A549 (cell line): ENCODE measurements around the gene MRPL51.

ENCODE experiments used
- BHLHE40 ChIP-seq: IDR thresholded peaks from 2 replicates; pipeline ENCODE4 v1.6.1; 2012; ENCODE audit warnings: low read depth, low read length, inconsistent platforms
- CEBPB ChIP-seq, 2 experiments: fragments of >200 bp in 1 of 2; sonication (Bioruptor Twin) in 1 of 2; formaldehyde crosslinking in 1 of 2; IDR thresholded peaks; 2 replicates each; pipeline ENCODE4 v1.6.1; 2012 to 2016
- EHF ChIP-seq: fragments of 250-450 bp; sonication (Bioruptor Pico); IDR thresholded peaks from 2 replicates; pipeline ENCODE4 v1.5.0; 2020; ENCODE audit warnings: mild to moderate bottlenecking
- EP300 ChIP-seq, 2 experiments: fragments of >200 bp; sonication (Bioruptor Twin); formaldehyde crosslinking; IDR thresholded peaks; 2 replicates in 1 of 2; 3 replicates in 1 of 2; pipeline ENCODE4 v1.6.1; 2016 to 2017
- ESRRA ChIP-seq: fragments of 150-350 bp; IDR thresholded peaks from 2 replicates; pipeline ENCODE4 v1.6.1; 2014; ENCODE audit warnings: mild to moderate bottlenecking, low read length, borderline replicate concordance
- NR3C1 ChIP-seq: fragments of >200 bp; sonication (Bioruptor Twin); formaldehyde crosslinking; IDR thresholded peaks from 3 replicates; pipeline ENCODE4 v1.6.1; 2017
- POLR2A ChIP-seq: IDR thresholded peaks from 2 replicates; pipeline ENCODE4 v1.6.1; 2012; ENCODE audit warnings: mild to moderate bottlenecking, low read length
- RAD21 ChIP-seq, 2 experiments: fragments of >200 bp in 1 of 2; sonication (Bioruptor Twin) in 1 of 2; formaldehyde crosslinking in 1 of 2; IDR thresholded peaks in 1 of 2; conservative IDR thresholded peaks in 1 of 2; 2 replicates in 1 of 2; 3 replicates in 1 of 2; pipeline ENCODE4 v1.6.1; 2012 to 2018; ENCODE audit warnings: inconsistent platforms in 1 of 2
- SMC3 ChIP-seq: fragments of >200 bp; sonication (Bioruptor Twin); formaldehyde crosslinking; IDR thresholded peaks from 3 replicates; pipeline ENCODE4 v1.6.1; 2018; ENCODE audit warnings: inconsistent platforms
- TF ChIP-seq, protein P1 (sequence below): fragments of >200 bp; sonication (Bioruptor Twin); formaldehyde crosslinking; IDR thresholded peaks from 3 replicates; pipeline ENCODE4 v1.5.1; 2016
- TF ChIP-seq, protein P2 (sequence below): IDR thresholded peaks from 2 replicates; pipeline ENCODE4 v1.6.1; 2012
- TF ChIP-seq, protein P3 (sequence below): fragments of 150-350 bp; IDR thresholded peaks from 2 replicates; pipeline ENCODE4 v1.6.1; 2014; ENCODE audit warnings: low read depth, mild to moderate bottlenecking, low read length
- TF ChIP-seq, protein P4 (sequence below): IDR thresholded peaks from 2 replicates; pipeline ENCODE4 v1.6.1; 2012

- TF ChIP-seq CEBPB (IDR thresholded peaks at IDR 0.05) (no peak), EHF (no peak), NR3C1 (no peak), POLR2A (no peak), BHLHE40 (no peak), SMC3 (no peak), RAD21 (conservative IDR thresholded peaks at IDR 0.05 in 1 of 2, IDR thresholded peaks at IDR 0.05 in 1 of 2) (no peak), EP300 (IDR thresholded peaks at IDR 0.05) (no peak), ESRRA (no peak)
- TF ChIP-seq, protein P1, sequence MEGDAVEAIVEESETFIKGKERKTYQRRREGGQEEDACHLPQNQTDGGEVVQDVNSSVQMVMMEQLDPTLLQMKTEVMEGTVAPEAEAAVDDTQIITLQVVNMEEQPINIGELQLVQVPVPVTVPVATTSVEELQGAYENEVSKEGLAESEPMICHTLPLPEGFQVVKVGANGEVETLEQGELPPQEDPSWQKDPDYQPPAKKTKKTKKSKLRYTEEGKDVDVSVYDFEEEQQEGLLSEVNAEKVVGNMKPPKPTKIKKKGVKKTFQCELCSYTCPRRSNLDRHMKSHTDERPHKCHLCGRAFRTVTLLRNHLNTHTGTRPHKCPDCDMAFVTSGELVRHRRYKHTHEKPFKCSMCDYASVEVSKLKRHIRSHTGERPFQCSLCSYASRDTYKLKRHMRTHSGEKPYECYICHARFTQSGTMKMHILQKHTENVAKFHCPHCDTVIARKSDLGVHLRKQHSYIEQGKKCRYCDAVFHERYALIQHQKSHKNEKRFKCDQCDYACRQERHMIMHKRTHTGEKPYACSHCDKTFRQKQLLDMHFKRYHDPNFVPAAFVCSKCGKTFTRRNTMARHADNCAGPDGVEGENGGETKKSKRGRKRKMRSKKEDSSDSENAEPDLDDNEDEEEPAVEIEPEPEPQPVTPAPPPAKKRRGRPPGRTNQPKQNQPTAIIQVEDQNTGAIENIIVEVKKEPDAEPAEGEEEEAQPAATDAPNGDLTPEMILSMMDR = no peak
- TF ChIP-seq, protein P2, sequence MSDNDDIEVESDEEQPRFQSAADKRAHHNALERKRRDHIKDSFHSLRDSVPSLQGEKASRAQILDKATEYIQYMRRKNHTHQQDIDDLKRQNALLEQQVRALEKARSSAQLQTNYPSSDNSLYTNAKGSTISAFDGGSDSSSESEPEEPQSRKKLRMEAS = no peak
- TF ChIP-seq, protein P3, sequence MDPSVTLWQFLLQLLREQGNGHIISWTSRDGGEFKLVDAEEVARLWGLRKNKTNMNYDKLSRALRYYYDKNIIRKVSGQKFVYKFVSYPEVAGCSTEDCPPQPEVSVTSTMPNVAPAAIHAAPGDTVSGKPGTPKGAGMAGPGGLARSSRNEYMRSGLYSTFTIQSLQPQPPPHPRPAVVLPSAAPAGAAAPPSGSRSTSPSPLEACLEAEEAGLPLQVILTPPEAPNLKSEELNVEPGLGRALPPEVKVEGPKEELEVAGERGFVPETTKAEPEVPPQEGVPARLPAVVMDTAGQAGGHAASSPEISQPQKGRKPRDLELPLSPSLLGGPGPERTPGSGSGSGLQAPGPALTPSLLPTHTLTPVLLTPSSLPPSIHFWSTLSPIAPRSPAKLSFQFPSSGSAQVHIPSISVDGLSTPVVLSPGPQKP = no peak
- TF ChIP-seq, protein P4, sequence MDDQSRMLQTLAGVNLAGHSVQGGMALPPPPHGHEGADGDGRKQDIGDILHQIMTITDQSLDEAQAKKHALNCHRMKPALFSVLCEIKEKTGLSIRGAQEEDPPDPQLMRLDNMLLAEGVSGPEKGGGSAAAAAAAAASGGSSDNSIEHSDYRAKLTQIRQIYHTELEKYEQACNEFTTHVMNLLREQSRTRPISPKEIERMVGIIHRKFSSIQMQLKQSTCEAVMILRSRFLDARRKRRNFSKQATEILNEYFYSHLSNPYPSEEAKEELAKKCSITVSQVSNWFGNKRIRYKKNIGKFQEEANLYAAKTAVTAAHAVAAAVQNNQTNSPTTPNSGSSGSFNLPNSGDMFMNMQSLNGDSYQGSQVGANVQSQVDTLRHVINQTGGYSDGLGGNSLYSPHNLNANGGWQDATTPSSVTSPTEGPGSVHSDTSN = no peak
Measured at GRCh38 chr12:6500466-6500865, 7.4 kb upstream of the MRPL51 start.
